Neural progenitor cell (in vitro differentiated cells): Measurements from ENCODE around the gene RGSL1.

Experiments
- EZH2 ChIP-seq: fragments of 200-600 bp; sonication (generic); IDR thresholded peaks from 2 replicates; pipeline ENCODE4 v1.6.1; 2017; ENCODE audit warnings: antibody characterized with exemption, mild to moderate bottlenecking, moderate library complexity
- EZH2phosphoT487 ChIP-seq: fragments of 200-600 bp; sonication (generic); IDR thresholded peaks from 2 replicates; pipeline ENCODE4 v1.6.1; 2017; ENCODE audit warnings: antibody characterized with exemption
- TF ChIP-seq, protein P1 (sequence below): fragments of 200-600 bp; sonication (generic); IDR thresholded peaks from 2 replicates; pipeline ENCODE4 v1.5.1; 2017; ENCODE audit warnings: antibody characterized with exemption, mild to moderate bottlenecking

DNA sequence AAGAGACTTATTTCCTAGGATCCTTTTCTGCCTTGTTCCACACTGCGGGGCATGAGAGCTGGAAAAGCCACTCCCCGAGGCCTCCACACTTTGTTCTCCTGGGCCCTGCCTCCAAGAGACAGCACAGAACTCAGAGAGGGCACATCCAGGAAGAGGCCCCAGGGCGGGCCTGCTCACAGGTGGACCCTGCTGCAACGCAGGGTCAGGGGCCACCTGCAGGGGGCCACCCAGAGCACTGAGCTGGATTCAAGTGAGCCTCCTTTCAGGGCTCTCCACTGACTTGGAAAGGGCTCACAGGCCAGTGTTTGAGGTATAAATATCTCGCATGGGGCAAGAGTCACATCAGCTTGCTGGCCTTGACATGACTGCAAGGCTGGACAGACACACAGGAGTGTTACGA lies 149.4 kb downstream of the RGSL1 start:
- TF ChIP-seq, protein P1, sequence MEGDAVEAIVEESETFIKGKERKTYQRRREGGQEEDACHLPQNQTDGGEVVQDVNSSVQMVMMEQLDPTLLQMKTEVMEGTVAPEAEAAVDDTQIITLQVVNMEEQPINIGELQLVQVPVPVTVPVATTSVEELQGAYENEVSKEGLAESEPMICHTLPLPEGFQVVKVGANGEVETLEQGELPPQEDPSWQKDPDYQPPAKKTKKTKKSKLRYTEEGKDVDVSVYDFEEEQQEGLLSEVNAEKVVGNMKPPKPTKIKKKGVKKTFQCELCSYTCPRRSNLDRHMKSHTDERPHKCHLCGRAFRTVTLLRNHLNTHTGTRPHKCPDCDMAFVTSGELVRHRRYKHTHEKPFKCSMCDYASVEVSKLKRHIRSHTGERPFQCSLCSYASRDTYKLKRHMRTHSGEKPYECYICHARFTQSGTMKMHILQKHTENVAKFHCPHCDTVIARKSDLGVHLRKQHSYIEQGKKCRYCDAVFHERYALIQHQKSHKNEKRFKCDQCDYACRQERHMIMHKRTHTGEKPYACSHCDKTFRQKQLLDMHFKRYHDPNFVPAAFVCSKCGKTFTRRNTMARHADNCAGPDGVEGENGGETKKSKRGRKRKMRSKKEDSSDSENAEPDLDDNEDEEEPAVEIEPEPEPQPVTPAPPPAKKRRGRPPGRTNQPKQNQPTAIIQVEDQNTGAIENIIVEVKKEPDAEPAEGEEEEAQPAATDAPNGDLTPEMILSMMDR: peak; percentile 61
- TF ChIP-seq EZH2phosphoT487 (no peak), EZH2 (no peak)
